ENCODE data around the gene MYO5A.

- TF ChIP-seq CTCF (IDR thresholded peaks at IDR 0.05 in 2 of 3, conservative IDR thresholded peaks at IDR 0.05 in 1 of 3; ENCODE audit: borderline replicate concordance in 1 of 3, insufficient read depth in 1 of 3, low read depth in 2 of 3, low read length in 2 of 3) (no peak), REST (IDR thresholded peaks at IDR 0.05; ENCODE audit: low read depth) (no peak), CEBPB (IDR thresholded peaks at IDR 0.05; ENCODE audit: low read depth) (no peak), EZH2 (IDR thresholded peaks at IDR 0.05) (no peak), ATF3 (IDR thresholded peaks at IDR 0.05) (no peak)
Observed at GRCh38 chr15:52277575-52277974, 251.1 kb downstream of the MYO5A start.

All from HCT116 (cell line).